Ovary (tissue), 9 donors: ENCODE measurements around the gene EYA4. TPM values are rescaled to one million over a fixed set of nuclear protein-coding genes. Genes with fewer than 3 reads are reported as not detected.
"Not testable (repeated sequence)": the region's sequence is repeated elsewhere in the genome, so short reads cannot be mapped to it uniquely, and the experiment has no call there.

Experiments used
- DNase-seq, 5 donors: peaks; one replicate each; pipeline ENCODE4 v3.0.0-alpha.2; 2019 to 2020
- H3K27ac ChIP-seq, 2 donors: fragments of 200-600 bp; one replicate each; pipeline versions ENCODE4 v1.5.1 to v1.8.0; 2019 to 2022
- H3K27me3 ChIP-seq: fragments of 200-600 bp; one replicate; pipeline ENCODE4 v1.8.0; 2022
- H3K36me3 ChIP-seq: fragments of 200-600 bp; sonication (generic); one replicate; pipeline ENCODE4 v1.5.1; 2019
- H3K4me1 ChIP-seq: one replicate; pipeline ENCODE4 v1.8.1; 2013; ENCODE audit warnings: mild to moderate bottlenecking, moderate library complexity; ENCODE audit not compliant: insufficient read depth
- H3K4me3 ChIP-seq: fragments of 200-600 bp; sonication (generic); one replicate; pipeline ENCODE4 v1.5.1; 2017
- H3K9me3 ChIP-seq, 2 donors: fragments of 200-600 bp in 1 of 2; sonication (generic) in 1 of 2; one replicate each; pipeline versions ENCODE4 v1.5.1 to v1.8.1; 2013 to 2019; ENCODE audit warnings: mild to moderate bottlenecking in 1 of 2, moderate library complexity in 1 of 2
- CTCF ChIP-seq, 3 donors: fragments of 450-650 bp in 2 of 3; fragments of 200-600 bp in 1 of 3; IDR thresholded peaks; one replicate each; pipeline versions ENCODE4 v1.5.1 to v1.8.0; 2016 to 2022; ENCODE audit warnings: antibody characterized with exemption in 3 of 3, mild to moderate bottlenecking in 1 of 3
- EP300 ChIP-seq: sonication (generic); formaldehyde crosslinking; IDR thresholded peaks from one replicate; pipeline ENCODE4 v1.6.1; 2017; ENCODE audit warnings: antibody characterized with exemption
- POLR2A ChIP-seq: fragments of 450-650 bp; IDR thresholded peaks from one replicate; pipeline ENCODE4 v1.6.1; 2017; ENCODE audit warnings: antibody characterized with exemption, mild to moderate bottlenecking, moderate library complexity
- WGBS, 3 donors: extraction: QIAGEN DNeasy Blood & Tissue Kit in 1 of 3; methylation state at CpG; one replicate each; pipeline versions ENCODE4 v1.1.5 to v1.1.7; 2013 to 2017; 5-methylcytosine and 5-hydroxymethylcytosine counted together
- intact Hi-C, 4 donors: fragments of 100-400 bp; cut with DNase I; formaldehyde crosslinking; loops; one replicate each; pipeline versions ENCODE4 v1.11.0 to v1.15.1; 2022 to 2023
- polyA plus RNA-seq, 2 donors: library from polyadenylated mRNA; stranded (reverse); fragments of 200-250 nt in 1 of 2; fragments of 350-450 nt in 1 of 2; fragmentation: Illumina TruSeq in 1 of 2; extraction: RNeasy Lipid Tissue Mini Kit (QIAGEN cat#74804) in 1 of 2; gene quantifications; one replicate each; pipeline ENCODE4 v1.2.3, GENCODE V29; 2013 to 2014
- total RNA-seq, 7 donors: library from RNA; depleted of rRNA in 2 of 7; stranded (reverse); fragments of >200 nt in 2 of 7; fragmentation: NEBNext Ultra II Directional in 3 of 7; extraction: Animal tissue kit (Norgen Biotek cat#: 25700) in 3 of 7; gene quantifications; one replicate each; pipeline versions ENCODE4 v1.1.0 to v1.2.4, GENCODE V29; 2016 to 2023
- donor health status: DM: no; HTN: no; CAD: no; lungs with moderate emphysema.
- donor health status: DM: no; HTN: no; CAD: no.
- donor health status: Bipolar disorder and iron deficiency.
- donor health status: DM: yes; HTN: yes; CAD: no.
- donor health status: DM: no; HTN: no; CAD: no.
- donor health status: DM: yes; HTN: yes; CAD: no.

EYA4 gene
- total and polyA plus RNA-seq, 9 donors: 0.08 to 17.8 (median 2.0) TPM

- intact Hi-C loops: no loop called here
- H3K9me3 ChIP-seq: no peaks in the 10 kb centered on the region
- H3K27ac ChIP-seq: no peak overlapping the region
- no peaks in the 10 kb centered on the region for H3K36me3 ChIP-seq
- no peaks in the 10 kb centered on the region for H3K4me1 ChIP-seq
- no peak for DNase-seq
- H3K4me3 ChIP-seq: no peak overlapping the region
- TF ChIP-seq EP300: no peak
- TF ChIP-seq CTCF (IDR thresholded peaks at IDR 0.05): no peak
- TF ChIP-seq POLR2A: no peak
- no peaks in the 10 kb centered on the region for H3K27me3 ChIP-seq
- WGBS, 3 donors: 79 to 82% (median 81%) methylated on average over 6 of the region's 6 CpGs
Observed at GRCh38 chr6:133396233-133396983, 155.3 kb downstream of the EYA4 start.

GRCh38 chr6:133396984-133397348 lies 155.8 kb downstream of the EYA4 start:
- no peaks in the 10 kb centered on the region for H3K4me1 ChIP-seq
- intact Hi-C loops: no loop called here

GRCh38 chr6:133397601-133398000 lies 156.4 kb downstream of the EYA4 start:
- H3K27me3 ChIP-seq, intact Hi-C loops, H3K4me3 ChIP-seq, H3K36me3 ChIP-seq, H3K27ac ChIP-seq, H3K9me3 ChIP-seq, H3K4me1 ChIP-seq, DNase-seq: not testable (repeated sequence)
- 73 to 87% (median 82%) methylated on average over 4 of the region's 4 CpGs for WGBS, 3 donors

More at GRCh38 chr6:133396984-133397348, 155.8 kb downstream of the EYA4 start:
- DNase-seq: no peak
- Histone ChIP-seq H3K36me3 (no peaks in the 10 kb centered on the region), H3K27me3 (no peaks in the 10 kb centered on the region), H3K4me3 (no peak overlapping the region), H3K27ac (no peak overlapping the region), H3K9me3 (no peaks in the 10 kb centered on the region)
- TF ChIP-seq POLR2A (no peak), EP300 (no peak), CTCF (IDR thresholded peaks at IDR 0.05) (no peak)

- Histone ChIP-seq H3K27me3 (no peaks in the 10 kb centered on the region), H3K9me3 (no peaks in the 10 kb centered on the region), H3K36me3 (no peaks in the 10 kb centered on the region), H3K4me3 (no peak overlapping the region), H3K27ac (no peak overlapping the region), H3K4me1 (no peaks in the 10 kb centered on the region)
- WGBS, 3 donors: 3 to 10% (median 4%) methylated on average over 2 of the region's 2 CpGs
- intact Hi-C loops: no loop called here
- DNase-seq: no peak
- TF ChIP-seq CTCF (IDR thresholded peaks at IDR 0.05) (no peak), EP300 (no peak), POLR2A (no peak)
Observed at GRCh38 chr6:133399426-133399825, 158.3 kb downstream of the EYA4 start.

GRCh38 chr6:133404151-133404550 lies 163.0 kb downstream of the EYA4 start:
- Histone ChIP-seq H3K27me3 (no peaks in the 10 kb centered on the region), H3K4me3 (no peak overlapping the region), H3K27ac (no peak overlapping the region), H3K36me3 (no peaks in the 10 kb centered on the region), H3K4me1 (no peaks in the 10 kb centered on the region), H3K9me3 (no peaks in the 10 kb centered on the region)
- WGBS, 3 donors: 44 to 61% (median 61%) methylated on average over 2 of the region's 2 CpGs
- no peak for TF ChIP-seq POLR2A
- TF ChIP-seq CTCF (IDR thresholded peaks at IDR 0.05): no peak
- TF ChIP-seq EP300: no peak
- no peak for DNase-seq
- intact Hi-C loops: no loop called here
